Prostate gland (tissue), 2 donors: ENCODE data around the gene GSG1L.

Experiments used
- CTCF ChIP-seq, 4 experiments: fragments of 200-600 bp in 2 of 4; fragments of 450-650 bp in 2 of 4; sonication (generic) in 2 of 4; IDR thresholded peaks; 1 replicate in 3 of 4; 2 replicates in 1 of 4; pipeline ENCODE4 v1.5.1; 2016 to 2019; ENCODE audit warnings: antibody characterized with exemption in 4 of 4, mild to moderate bottlenecking in 2 of 4, moderate library complexity in 2 of 4
- POLR2AphosphoS5 ChIP-seq: sonication (generic); formaldehyde crosslinking; IDR thresholded peaks from one replicate; pipeline ENCODE4 v1.6.1; 2017; ENCODE audit warnings: antibody characterized with exemption

- TF ChIP-seq POLR2AphosphoS5 (no peak), CTCF (IDR thresholded peaks at IDR 0.05) (no peak)
Observed at GRCh38 chr16:27907457-27907972, 156.0 kb downstream of the GSG1L start.
